GM18951 (cell line): ENCODE measurements around the gene TCF7L1.

ENCODE experiments used
- POLR2A ChIP-seq: IDR thresholded peaks from 4 replicates; pipeline ENCODE4 v1.6.1; 2011; ENCODE audit warnings: mild to moderate bottlenecking; ENCODE audit not compliant: insufficient read length, insufficient read depth; ENCODE audit errors: extremely low read depth
- in situ Hi-C: fragments of 300-500 bp; cut with MboI; formaldehyde crosslinking; loops from one replicate; pipeline ENCODE4 v1.12.0; 2022; ENCODE audit warnings: low sequenced_read_pairs, mixed read lengths, inconsistent platforms; ENCODE audit not compliant: unreplicated experiment

Gene TCF7L1

GRCh38 chr2:85177031-85177824 lies 44.0 kb downstream of the TCF7L1 start:
- in situ Hi-C loops, result no loop called here
- TF ChIP-seq POLR2A, result no peak

- in situ Hi-C loops, result no loop called here
- no peak for TF ChIP-seq POLR2A
Observed at GRCh38 chr2:85178154-85178553, 45.0 kb downstream of the TCF7L1 start.

GRCh38 chr2:85178980-85179411 lies 45.8 kb downstream of the TCF7L1 start:
- no peak for TF ChIP-seq POLR2A

DNA sequence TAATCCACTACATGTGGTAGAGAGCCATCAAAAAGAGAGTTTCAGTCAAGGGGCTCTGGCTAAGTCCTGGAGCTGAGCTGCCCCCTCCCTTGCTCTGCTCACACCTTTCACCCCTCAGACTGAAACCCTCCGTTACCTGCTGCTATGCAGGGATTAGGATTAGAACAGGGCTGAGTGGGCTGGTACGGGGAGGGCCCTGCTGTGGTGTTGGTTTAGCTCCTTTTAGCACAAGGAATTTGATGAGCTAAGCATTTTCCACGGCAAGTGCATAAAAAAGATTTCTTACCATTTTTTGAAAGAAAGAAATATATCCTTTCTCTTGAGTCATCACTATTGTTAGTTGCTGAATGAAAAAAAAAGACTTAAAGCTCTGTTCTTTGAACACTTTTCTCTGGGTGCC lies 46.3 kb downstream of the TCF7L1 start:
- in situ Hi-C loops, result no loop called here
- no peak for TF ChIP-seq POLR2A

More at GRCh38 chr2:85178980-85179411, 45.8 kb downstream of the TCF7L1 start:
- in situ Hi-C loops, result no loop called here

- no peak for TF ChIP-seq POLR2A
- in situ Hi-C loops, result no loop called here
Observed at GRCh38 chr2:85180322-85181133, 47.3 kb downstream of the TCF7L1 start.

DNA sequence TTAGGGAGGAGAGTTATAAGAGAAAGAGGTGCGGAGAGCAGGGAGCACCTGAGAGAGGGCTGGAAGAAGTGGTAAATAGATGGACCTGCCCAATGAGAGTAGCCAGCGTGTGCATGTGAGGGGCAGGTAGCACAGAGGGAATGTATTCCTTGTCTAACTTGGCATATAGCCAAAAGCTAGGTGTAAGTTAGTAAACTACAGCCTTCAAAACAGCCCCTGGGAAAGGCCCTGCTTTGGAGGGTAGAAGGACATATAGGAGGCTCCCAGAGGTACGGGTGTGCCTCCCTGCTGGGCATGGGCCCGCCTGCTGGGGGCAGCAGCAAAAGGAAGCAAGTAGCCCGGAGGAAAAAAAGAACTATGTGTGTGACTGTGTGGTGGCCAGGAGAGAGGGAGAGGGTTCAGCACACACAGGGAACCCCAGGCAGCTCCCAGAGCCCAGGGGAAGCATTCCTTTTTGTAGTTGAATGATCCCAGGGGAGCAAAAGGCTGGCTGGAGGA lies 48.0 kb downstream of the TCF7L1 start:
- in situ Hi-C loops, result no loop called here
- TF ChIP-seq POLR2A, result no peak

DNA sequence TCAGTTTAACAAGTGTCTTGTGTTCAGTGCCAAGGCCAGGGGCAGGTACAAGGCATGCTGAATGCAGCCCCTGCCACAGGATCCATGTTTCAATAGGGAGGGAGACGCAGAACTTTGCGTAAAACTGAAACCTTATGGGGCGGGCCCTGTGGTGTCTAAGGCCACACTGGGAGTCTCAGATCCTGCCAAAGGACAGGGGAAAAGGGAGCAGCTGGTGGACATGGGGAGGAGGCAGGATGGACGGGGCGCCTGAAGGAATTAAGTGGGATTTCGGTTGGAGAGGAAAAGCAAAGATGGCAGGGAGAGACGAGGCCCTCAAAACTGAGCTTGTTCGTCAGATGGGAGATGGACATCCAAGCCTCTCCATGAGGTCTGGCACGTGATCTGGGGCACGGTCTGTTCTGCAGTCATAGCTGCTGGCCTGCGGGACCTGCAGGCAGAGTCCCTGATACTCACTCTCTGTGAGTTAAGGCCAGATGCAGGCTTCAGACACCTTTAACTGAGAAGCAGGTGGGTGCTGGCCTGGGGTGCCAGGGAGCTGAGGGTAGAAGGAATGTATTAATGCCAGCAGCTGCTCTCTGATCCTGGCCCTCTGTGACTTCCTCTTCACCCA lies 48.8 kb downstream of the TCF7L1 start:
- in situ Hi-C loops, result no loop called here
- no peak for TF ChIP-seq POLR2A

DNA sequence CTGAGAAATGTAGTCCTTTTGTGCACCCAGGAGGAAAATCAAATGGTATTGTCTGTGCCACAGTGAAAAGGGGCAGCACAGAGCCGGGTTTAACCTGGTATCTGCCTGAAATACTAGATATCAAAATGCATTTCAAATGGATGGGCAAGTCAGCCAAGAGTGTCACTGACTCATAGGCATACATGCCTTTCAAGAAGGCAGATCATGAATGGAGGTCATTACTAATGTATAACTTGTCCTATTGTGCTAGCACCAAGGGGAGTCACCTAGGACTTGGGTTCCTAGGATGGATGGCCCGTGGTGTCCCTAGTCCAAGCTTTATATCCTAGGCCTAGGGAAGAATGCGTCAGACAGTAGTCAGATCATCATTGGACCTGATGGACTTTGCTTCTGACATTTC lies 49.9 kb downstream of the TCF7L1 start:
- TF ChIP-seq POLR2A, result no peak
- in situ Hi-C loops, result no loop called here

GRCh38 chr2:85183479-85183878 lies 50.3 kb downstream of the TCF7L1 start:
- no peak for TF ChIP-seq POLR2A
- in situ Hi-C loops, result no loop called here

GRCh38 chr2:85184231-85184630 lies 51.0 kb downstream of the TCF7L1 start:
- TF ChIP-seq POLR2A, result no peak
- in situ Hi-C loops, result no loop called here

- TF ChIP-seq POLR2A, result no peak
- in situ Hi-C loops, result no loop called here
Observed at GRCh38 chr2:85184990-85185389, 51.8 kb downstream of the TCF7L1 start.

DNA sequence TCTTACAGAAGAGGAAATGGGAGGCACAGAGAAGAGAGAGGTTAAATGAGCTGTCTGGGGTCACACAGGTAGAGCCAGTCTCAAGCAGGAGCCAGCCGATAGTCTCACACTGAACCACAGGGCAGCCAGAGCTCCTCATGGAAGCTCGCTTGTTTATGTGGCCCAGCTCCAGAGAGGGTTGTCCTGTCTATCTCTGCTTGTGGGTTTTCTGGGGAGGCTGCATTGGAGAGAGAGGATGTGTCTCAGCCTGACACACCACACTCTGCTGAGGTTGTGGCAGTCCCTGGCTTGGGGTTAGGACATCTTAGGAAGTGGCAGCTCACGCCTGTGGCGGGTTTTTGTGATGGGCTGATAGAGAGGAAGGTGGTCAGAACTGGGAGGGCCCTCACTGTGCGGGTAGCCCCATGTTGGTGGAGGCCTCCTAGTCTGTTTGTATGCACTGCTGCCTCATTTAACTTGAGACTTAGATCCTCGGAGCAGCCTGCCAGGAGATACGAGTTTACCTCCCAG lies 52.3 kb downstream of the TCF7L1 start:
- no peak for TF ChIP-seq POLR2A
- in situ Hi-C loops, result no loop called here

DNA sequence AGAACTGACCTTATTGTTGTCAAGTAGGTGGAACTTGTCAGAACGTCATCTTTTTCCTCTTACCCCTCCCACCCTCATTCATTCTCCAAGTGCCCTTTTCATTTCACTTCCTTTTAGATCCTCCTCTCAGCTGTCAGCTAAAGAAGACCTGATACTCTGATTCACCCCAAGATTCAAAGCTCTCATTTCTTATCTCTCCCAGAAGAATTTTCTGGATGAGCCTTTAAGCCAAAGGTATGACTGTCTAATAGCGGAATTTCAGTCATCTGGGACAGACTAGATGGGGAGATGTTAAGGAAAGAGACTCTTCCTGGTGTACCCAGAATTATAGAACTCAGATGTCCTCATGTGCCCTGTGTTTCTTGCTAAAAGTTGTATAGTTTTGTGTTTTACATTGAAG lies 53.9 kb downstream of the TCF7L1 start:
- in situ Hi-C loops, result no loop called here
- no peak for TF ChIP-seq POLR2A
